ENCODE measurements around the gene NCBP2. TPM values are rescaled to one million over a fixed set of nuclear protein-coding genes. Genes with fewer than 3 reads are reported as not detected.

NCBP2 gene
- total RNA-seq, 4 donors from 2014 or later: 4.1 to 67.2 (median 49.5) TPM

- Histone ChIP-seq H3K27me3 (no peaks in the 10 kb centered on the region), H3K4me1 (peaks cover 0 to 3% of the 10 kb centered on the region in 2 donors), H3K9me3 (no peaks in the 10 kb centered on the region), H3K36me3 (no peaks in the 10 kb centered on the region), H3K27ac (peak within 1 kb of the TSS; percentile 11 to 67), H3K4me3 (peak within 1 kb of the TSS; percentile 49 to 53)
- no peak for DNase-seq
- intact Hi-C loops (cut with DNase I; ENCODE audit: low total_unique reads): no loop called here
- no peak for TF ChIP-seq POLR2A (IDR thresholded peaks at IDR 0.05)
- TF ChIP-seq, protein P1, sequence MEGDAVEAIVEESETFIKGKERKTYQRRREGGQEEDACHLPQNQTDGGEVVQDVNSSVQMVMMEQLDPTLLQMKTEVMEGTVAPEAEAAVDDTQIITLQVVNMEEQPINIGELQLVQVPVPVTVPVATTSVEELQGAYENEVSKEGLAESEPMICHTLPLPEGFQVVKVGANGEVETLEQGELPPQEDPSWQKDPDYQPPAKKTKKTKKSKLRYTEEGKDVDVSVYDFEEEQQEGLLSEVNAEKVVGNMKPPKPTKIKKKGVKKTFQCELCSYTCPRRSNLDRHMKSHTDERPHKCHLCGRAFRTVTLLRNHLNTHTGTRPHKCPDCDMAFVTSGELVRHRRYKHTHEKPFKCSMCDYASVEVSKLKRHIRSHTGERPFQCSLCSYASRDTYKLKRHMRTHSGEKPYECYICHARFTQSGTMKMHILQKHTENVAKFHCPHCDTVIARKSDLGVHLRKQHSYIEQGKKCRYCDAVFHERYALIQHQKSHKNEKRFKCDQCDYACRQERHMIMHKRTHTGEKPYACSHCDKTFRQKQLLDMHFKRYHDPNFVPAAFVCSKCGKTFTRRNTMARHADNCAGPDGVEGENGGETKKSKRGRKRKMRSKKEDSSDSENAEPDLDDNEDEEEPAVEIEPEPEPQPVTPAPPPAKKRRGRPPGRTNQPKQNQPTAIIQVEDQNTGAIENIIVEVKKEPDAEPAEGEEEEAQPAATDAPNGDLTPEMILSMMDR (IDR thresholded peaks at IDR 0.05): no peak
Observed at GRCh38 chr3:196968233-196969133, 26.2 kb upstream of the NCBP2 start, which contains the start of gene PIGZ. Gene PIGZ (minus strand): TSS chr3:196968833. CDS start chr3:196952031, 16,802 bp downstream.

GRCh38 chr3:196967412-196968232 is 25.3 kb upstream of the NCBP2 start:
- intact Hi-C loops (cut with DNase I; ENCODE audit: low total_unique reads): no loop called here
- DNase-seq: no peak

GRCh38 chr3:196966526-196967401 is 24.4 kb upstream of the NCBP2 start:
- Histone ChIP-seq H3K9me3 (no peaks in the 10 kb centered on the region), H3K4me3 (no peak overlapping the region), H3K36me3 (no peaks in the 10 kb centered on the region), H3K4me1 (peaks cover 0 to 3% of the 10 kb centered on the region in 2 donors), H3K27me3 (no peaks in the 10 kb centered on the region), H3K27ac (no peak overlapping the region)
- DNase-seq: no peak
- no peak for TF ChIP-seq POLR2A (IDR thresholded peaks at IDR 0.05)
- TF ChIP-seq, protein P1 (IDR thresholded peaks at IDR 0.05): no peak
- intact Hi-C loops (cut with DNase I; ENCODE audit: low total_unique reads): no loop called here

More at GRCh38 chr3:196967412-196968232, 25.3 kb upstream of the NCBP2 start:
- no peaks in the 10 kb centered on the region for H3K27me3 ChIP-seq
- H3K9me3 ChIP-seq: no peaks in the 10 kb centered on the region
- H3K36me3 ChIP-seq: no peaks in the 10 kb centered on the region
- H3K4me1 ChIP-seq: peaks cover 0 to 3% of the 10 kb centered on the region in 2 donors
- H3K4me3 ChIP-seq: peak overlapping the region; percentile 49 to 53
- no peak overlapping the region for H3K27ac ChIP-seq
- TF ChIP-seq, protein P1 (IDR thresholded peaks at IDR 0.05): no peak
- TF ChIP-seq POLR2A (IDR thresholded peaks at IDR 0.05): no peak

GRCh38 chr3:196965804-196966173 is 23.5 kb upstream of the NCBP2 start:
- Histone ChIP-seq H3K4me1 (peaks cover 0 to 3% of the 10 kb centered on the region in 2 donors), H3K4me3 (no peak overlapping the region), H3K27me3 (no peaks in the 10 kb centered on the region), H3K9me3 (no peaks in the 10 kb centered on the region), H3K36me3 (no peaks in the 10 kb centered on the region), H3K27ac (no peak overlapping the region)
- TF ChIP-seq, protein P1 (IDR thresholded peaks at IDR 0.05): no peak
- TF ChIP-seq POLR2A (IDR thresholded peaks at IDR 0.05): no peak
- intact Hi-C loops (cut with DNase I; ENCODE audit: low total_unique reads): no loop called here
- DNase-seq: no peak

Data from uterus (tissue), 4 donors.